CMK (cell line): ENCODE results near the gene PHACTR4.
A peak's percentile ranks its signal among the peaks of the same experiment; 100 is the strongest.
"Not testable (repeated sequence)": the region's sequence is repeated elsewhere in the genome, so short reads cannot be mapped to it uniquely, and the experiment has no call there.

Experiments used
- DNase-seq: peaks from one replicate; pipeline ENCODE4 v3.0.0-alpha.2; 2010; ENCODE audit warnings: low read depth

The PHACTR4 gene

GRCh38 chr1:28499553-28499952 lies 130.0 kb downstream of the PHACTR4 start:
- DNase-seq, result no peak

- no peak for DNase-seq
Measured at GRCh38 chr1:28501925-28502324, 132.4 kb downstream of the PHACTR4 start.

DNA sequence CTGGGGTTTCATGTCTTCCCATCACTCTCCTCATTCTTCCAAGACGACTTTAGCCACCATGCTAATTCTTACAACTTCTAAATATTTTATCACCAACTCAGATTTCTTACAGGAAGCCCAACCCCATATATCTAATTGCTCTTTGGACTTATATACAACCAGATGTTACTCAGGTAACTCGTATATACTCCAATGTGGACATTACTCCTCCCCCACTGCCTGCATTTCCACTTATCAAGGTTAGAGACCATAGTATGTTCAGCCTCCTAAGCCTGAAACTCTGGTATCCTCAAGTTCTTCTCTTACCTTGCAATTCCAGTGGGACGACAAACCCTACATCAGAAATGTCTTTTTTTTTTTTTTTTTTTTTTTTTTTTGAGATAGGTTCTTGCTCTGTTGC lies 133.6 kb downstream of the PHACTR4 start:
- no peak for DNase-seq

GRCh38 chr1:28505406-28506187 lies 136.1 kb downstream of the PHACTR4 start, which contains the start of gene RCC1:
TSS of gene RCC1 (plus strand) at chr1:28506043. CDS start at chr1:28529867, 23,824 bp downstream.
- DNase-seq, result peak; percentile 99

DNA sequence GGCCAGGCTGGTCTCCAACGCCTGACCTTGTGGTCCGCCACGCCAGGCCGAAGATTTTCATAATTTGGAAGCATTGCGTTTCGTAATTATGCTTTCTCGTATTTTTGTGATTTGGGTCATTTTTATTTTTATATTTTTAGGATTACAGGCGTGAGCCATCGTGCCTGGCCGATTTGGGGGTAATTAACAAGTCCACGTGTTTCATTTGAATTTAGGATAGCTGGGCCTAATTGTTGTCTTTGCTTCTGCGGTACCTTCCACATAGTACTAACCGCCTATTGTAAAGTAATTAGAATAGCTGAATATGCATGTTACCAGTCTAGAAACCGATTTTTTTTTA lies 137.3 kb downstream of the PHACTR4 start:
- no peak for DNase-seq

DNA sequence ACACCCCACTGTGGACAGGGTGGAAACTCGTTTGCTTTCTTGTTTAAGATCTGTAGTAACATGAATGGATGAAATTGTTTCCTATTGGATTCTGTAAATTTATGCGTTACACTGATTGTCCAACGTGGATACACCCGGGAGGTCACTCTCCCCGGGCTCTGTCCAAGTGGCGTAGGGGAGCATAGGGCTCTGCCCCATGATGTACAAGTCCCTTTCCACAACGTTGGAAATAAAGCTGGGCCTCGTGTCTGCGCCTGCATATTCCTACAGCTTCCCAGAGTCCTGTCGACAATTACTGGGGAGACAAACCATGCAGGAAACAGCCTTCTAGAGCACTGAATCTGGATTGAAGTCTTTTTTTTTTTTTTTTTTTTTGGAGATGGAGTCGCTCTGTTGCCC lies 137.7 kb downstream of the PHACTR4 start:
- no peak for DNase-seq

GRCh38 chr1:28507646-28508434 lies 138.3 kb downstream of the PHACTR4 start:
- no peak for DNase-seq

DNA sequence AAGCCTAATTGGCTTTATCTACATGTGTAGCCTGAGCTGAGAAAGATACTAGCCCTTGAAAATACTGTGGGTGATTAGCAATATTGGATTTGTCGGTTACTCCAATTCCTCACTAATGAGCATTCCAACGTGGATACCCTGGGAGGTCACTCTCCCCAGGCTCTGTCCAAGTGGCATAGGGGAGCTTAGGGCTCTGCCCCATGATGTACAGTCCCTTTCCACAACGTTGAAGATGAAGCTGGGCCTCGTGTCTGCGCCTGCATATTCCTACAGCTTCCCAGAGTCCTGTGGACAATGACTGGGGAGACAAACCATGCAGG lies 138.9 kb downstream of the PHACTR4 start:
- no peak for DNase-seq

DNA sequence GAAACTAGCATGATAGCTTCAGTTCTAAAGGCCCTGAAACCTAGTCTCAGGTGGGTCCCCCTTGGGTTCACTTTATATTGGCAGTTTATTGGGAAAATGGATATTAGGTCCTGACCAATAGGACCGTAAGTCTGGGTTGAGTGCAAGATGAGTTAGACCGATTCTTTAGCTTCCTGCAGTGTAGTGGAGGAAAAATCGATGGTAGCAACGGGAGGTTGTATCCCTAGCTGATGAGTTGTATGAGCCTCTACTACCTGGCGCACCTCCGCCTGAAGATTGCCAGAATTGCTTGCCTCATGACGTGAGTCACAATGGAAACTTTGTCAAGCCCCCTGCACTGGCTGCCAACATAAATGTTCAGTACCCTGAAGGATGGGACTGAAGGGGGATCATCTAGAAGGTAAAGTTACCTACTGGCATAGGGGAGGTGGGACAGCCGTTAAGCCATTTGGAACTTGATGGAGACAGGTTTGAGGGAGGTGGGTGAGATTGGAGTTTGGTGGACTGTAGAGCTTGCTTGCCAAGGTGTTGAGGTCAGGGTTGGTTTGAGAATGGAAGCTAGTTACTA lies 140.2 kb downstream of the PHACTR4 start:
- DNase-seq, result no peak

- no peak for DNase-seq
Measured at GRCh38 chr1:28510273-28510969, 140.9 kb downstream of the PHACTR4 start.

GRCh38 chr1:28510970-28511440 lies 141.5 kb downstream of the PHACTR4 start:
- no peak for DNase-seq

DNA sequence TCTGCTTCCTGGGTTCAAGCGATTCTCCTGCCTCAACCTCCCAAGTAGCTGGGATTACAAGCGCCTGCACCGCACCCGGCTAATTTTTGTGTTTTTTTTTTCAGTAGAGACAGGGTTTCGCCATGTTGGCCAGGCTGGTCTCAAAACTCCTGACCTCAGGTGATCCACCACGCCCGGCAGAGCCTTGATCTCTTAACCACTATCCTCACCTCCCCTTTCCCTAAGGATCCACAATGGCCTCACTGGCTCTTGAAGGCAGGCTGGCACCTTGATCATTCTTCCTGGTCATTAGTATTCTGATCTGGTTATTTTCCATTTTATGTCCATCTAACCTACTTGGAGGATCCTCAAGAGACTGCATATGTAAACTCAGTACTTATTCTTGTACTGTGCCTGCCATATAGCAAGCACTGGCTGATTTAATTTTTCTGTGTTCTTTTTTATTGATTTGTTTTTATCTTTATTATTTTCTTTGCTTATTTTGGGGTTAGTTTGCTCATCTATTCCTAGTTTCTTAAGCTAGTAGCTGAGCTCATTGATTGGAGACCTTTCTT lies 142.6 kb downstream of the PHACTR4 start:
- no peak for DNase-seq

- not testable (repeated sequence) for DNase-seq
Measured at GRCh38 chr1:28514445-28514933, 144.9 kb downstream of the PHACTR4 start.

DNA sequence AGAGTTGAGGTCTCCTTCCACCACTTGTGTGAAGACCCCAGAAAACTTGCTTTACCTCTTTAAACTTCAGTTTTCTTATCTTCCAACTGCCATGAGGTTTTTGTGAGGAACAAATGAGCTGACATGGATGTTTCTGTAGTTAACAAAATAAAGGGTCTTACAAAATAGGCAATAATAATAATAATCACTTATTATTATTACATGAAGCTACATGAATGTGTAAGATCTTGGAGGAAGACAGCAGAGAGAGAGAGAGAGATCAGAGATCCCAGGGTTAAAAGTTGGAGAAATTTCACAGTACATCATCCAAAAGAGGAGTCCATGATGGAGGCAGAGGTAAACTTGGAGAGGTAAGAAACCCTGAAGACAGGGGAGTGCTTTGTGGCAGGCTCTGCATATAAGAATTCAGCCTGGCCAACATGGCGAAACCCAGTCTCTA lies 147.0 kb downstream of the PHACTR4 start:
- DNase-seq, result no peak

GRCh38 chr1:28517649-28517999 lies 148.1 kb downstream of the PHACTR4 start:
- DNase-seq, result no peak

- DNase-seq, result peak; percentile 82
Measured at GRCh38 chr1:28518000-28518744, 148.6 kb downstream of the PHACTR4 start.

DNA sequence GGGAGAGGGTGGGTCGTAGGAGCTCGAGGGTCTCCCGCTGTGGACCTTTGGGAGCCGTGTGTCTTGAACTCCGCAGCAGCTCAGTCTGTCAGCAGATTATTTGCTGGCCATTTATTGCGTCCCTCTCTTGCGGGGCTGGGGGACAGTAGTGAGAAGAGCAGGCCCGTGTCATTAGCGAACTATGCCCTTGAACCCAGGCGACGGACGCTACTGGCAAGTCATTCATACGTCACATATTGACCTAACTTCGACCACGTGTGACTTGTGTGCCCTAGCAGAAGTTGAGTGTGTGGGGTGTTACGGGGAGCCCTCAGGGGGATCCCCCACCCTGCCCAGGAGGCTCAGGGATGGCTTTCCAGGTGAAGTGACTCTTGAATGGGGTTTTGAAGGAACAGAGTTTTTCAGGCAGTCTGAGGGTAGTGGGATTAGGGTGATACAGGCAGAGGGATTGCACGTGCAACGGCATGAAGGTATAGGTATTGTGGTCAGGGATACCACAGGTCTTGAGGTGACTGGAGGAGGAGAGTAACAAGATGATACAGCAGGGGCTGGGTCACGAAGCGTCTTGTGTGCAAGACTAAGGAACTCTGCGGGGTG lies 149.3 kb downstream of the PHACTR4 start:
- DNase-seq, result no peak

GRCh38 chr1:28519946-28520725 lies 150.6 kb downstream of the PHACTR4 start:
- no peak for DNase-seq

- DNase-seq, result not testable (repeated sequence)
Measured at GRCh38 chr1:28520796-28521195, 151.3 kb downstream of the PHACTR4 start.
